Keratinocyte (primary cell): ENCODE measurements around the gene DCAF7. TPM values are rescaled to one million over a fixed set of nuclear protein-coding genes. Genes with fewer than 3 reads are reported as not detected.

Source experiments
- DNase-seq: peaks from one replicate; pipeline ENCODE4 v3.0.0-alpha.2; 2011; ENCODE audit warnings: low read depth, missing footprints, low spot score
- FAIRE-seq: peaks from 2 replicates; lab custom pipeline; 2011; peaks lifted over from hg19 to GRCh38; lab: Jason Lieb, UNC
- H2AFZ ChIP-seq: 2 replicates; pipeline ENCODE4 v1.6.0; 2012; ENCODE audit warnings: low read length, control low read depth, inconsistent platforms; ENCODE audit not compliant: control insufficient read depth
- H3K27ac ChIP-seq: 2 replicates; pipeline ENCODE4 v1.5.1; 2011; ENCODE audit warnings: low read length; ENCODE audit not compliant: control insufficient read depth, insufficient read depth
- H3K27me3 ChIP-seq: 3 replicates; pipeline ENCODE4 v1.6.0; 2011; ENCODE audit warnings: low read length; ENCODE audit not compliant: control insufficient read depth, insufficient read depth; ENCODE audit errors: extremely low read depth
- H3K36me3 ChIP-seq, 2 experiments: 2 replicates in 1 of 2; 3 replicates in 1 of 2; pipeline ENCODE4 v1.5.1; 2011; ENCODE audit warnings: low read length in 2 of 2, mild to moderate bottlenecking in 1 of 2; ENCODE audit not compliant: control insufficient read depth in 2 of 2, insufficient read depth in 2 of 2; ENCODE audit errors: extremely low read depth in 1 of 2
- H3K4me1 ChIP-seq: 3 replicates; pipeline ENCODE4 v1.5.1; 2011; ENCODE audit warnings: low read length; ENCODE audit not compliant: control insufficient read depth, insufficient read depth; ENCODE audit errors: extremely low read depth
- H3K4me2 ChIP-seq: 3 replicates; pipeline ENCODE4 v1.6.0; 2011; ENCODE audit warnings: low read depth, low read length; ENCODE audit not compliant: control insufficient read depth, insufficient read depth; ENCODE audit errors: extremely low read depth
- H3K4me3 ChIP-seq, 3 experiments: fragments of 200-600 bp in 1 of 3; sonication (generic) in 1 of 3; 2 replicates in 2 of 3; 3 replicates in 1 of 3; pipeline ENCODE4 v1.5.1; 2011 to 2016; ENCODE audit warnings: low read length in 3 of 3, mild to moderate bottlenecking in 3 of 3, control low read depth in 2 of 3, inconsistent platforms in 1 of 3, low read depth in 1 of 3, mixed read lengths in 1 of 3, mixed run types in 1 of 3, moderate library complexity in 1 of 3; ENCODE audit not compliant: control insufficient read depth in 2 of 3, insufficient read depth in 2 of 3; ENCODE audit errors: extremely low read depth in 1 of 3
- H3K79me2 ChIP-seq: 2 replicates; pipeline ENCODE4 v1.6.0; 2012; ENCODE audit warnings: low read length; ENCODE audit not compliant: control insufficient read depth, insufficient read depth
- H3K9ac ChIP-seq: 3 replicates; pipeline ENCODE4 v1.6.0; 2011; ENCODE audit warnings: low read length; ENCODE audit not compliant: control insufficient read depth, insufficient read depth; ENCODE audit errors: extremely low read depth
- H3K9me1 ChIP-seq: 3 replicates; pipeline ENCODE4 v1.6.0; 2011; ENCODE audit warnings: low read length; ENCODE audit not compliant: control insufficient read depth, insufficient read depth; ENCODE audit errors: extremely low read depth
- H3K9me3 ChIP-seq: 2 replicates; pipeline ENCODE4 v1.5.1; 2012; ENCODE audit warnings: low read depth, low read length; ENCODE audit not compliant: control insufficient read depth
- H4K20me1 ChIP-seq: 3 replicates; pipeline ENCODE4 v1.6.0; 2011; ENCODE audit warnings: low read length; ENCODE audit not compliant: control insufficient read depth, insufficient read depth; ENCODE audit errors: extremely low read depth
- CTCF ChIP-seq, 3 experiments: IDR thresholded peaks in 1 of 3; conservative IDR thresholded peaks in 1 of 3; optimal IDR thresholded peaks in 1 of 3; 2 replicates in 2 of 3; 3 replicates in 1 of 3; pipeline versions ENCODE3 to v1.5.1; 2011; ENCODE audit warnings: low read length in 3 of 3, mild to moderate bottlenecking in 3 of 3, moderate library complexity in 2 of 3, control low read depth in 1 of 3, inconsistent platforms in 1 of 3; ENCODE audit not compliant: insufficient read depth in 2 of 3; ENCODE audit errors: extremely low read depth in 1 of 3
- EZH2 ChIP-seq: IDR thresholded peaks from one replicate; pipeline ENCODE4 v1.6.1; 2012; ENCODE audit warnings: inconsistent platforms, mild to moderate bottlenecking, low read length, moderate library complexity
- dilution Hi-C: fragments of 300-500 bp; cut with MboI; formaldehyde crosslinking; loops from one replicate; pipeline ENCODE4 v1.7.0; 2020; ENCODE audit warnings: low sequenced_read_pairs; ENCODE audit not compliant: extremely low pct_ligation_motif_present
- polyA plus RNA-seq, 5 experiments: library from polyadenylated mRNA; depleted of rRNA in 3 of 5; stranded (reverse) in 3 of 5; stranded (forward) in 1 of 5; unstranded in 1 of 5; fragments of >200 nt; gene quantifications; 1 replicate in 1 of 5; 2 replicates in 3 of 5; 3 replicates in 1 of 5; pipeline versions ENCODE4 v1.2.1 to v1.2.3, GENCODE V29; 2011 to 2012; ENCODE audit warnings: missing spikeins in 2 of 5, low read depth in 1 of 5, low replicate concordance in 1 of 5

DCAF7 gene
- polyA plus RNA-seq, 1 donor (not counting 4 experiments of a cell fraction or from before 2014, with no cell fraction given): 32.6 TPM

DNA sequence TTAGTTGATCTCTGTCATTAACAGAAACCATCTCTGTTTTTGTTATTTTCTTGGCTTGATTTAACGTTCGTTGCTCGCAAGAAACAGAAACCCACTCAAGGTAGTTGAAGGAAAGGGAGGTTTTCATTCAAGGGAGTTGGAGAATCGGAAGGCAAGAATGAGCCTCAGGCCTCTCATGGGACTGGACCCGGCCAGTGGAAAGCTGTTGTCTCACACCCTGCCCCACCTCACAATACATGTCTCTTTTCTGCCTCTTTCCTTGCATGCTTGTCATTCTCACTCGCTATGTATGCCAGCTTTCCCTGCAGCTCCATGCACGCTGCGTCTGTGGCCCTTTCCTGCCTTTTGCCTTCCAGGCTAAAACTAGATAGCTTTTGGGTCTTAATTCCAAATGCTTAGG is 18.3 kb downstream of the DCAF7 start:
- H3K9me1 ChIP-seq: no peaks in the 10 kb centered on the region
- DNase-seq: no peak
- peaks cover 11% of the 10 kb centered on the region for H4K20me1 ChIP-seq
- no peak overlapping the region for H2AFZ ChIP-seq
- peaks cover 0 to 2% of the 10 kb centered on the region in 2 experiments for H3K36me3 ChIP-seq
- no peak overlapping the region for H3K4me3 ChIP-seq
- H3K9me3 ChIP-seq: no peaks in the 10 kb centered on the region
- H3K4me1 ChIP-seq: peaks cover 6% of the 10 kb centered on the region
- no peak for TF ChIP-seq EZH2
- TF ChIP-seq CTCF (optimal IDR thresholded peaks at IDR 0.05 in 1 of 3, IDR thresholded peaks at IDR 0.05 in 1 of 3, conservative IDR thresholded peaks at IDR 0.05 in 1 of 3; ENCODE audit: extremely low read depth in 1 of 3, insufficient read depth in 2 of 3, low read length in 3 of 3): no peak
- FAIRE-seq: no peak
- dilution Hi-C loops: no loop called here
- no peak overlapping the region for H3K27ac ChIP-seq
- no peaks in the 10 kb centered on the region for H3K27me3 ChIP-seq
- peaks cover 63% of the 10 kb centered on the region for H3K79me2 ChIP-seq
- H3K9ac ChIP-seq: no peak overlapping the region
- H3K4me2 ChIP-seq: no peak overlapping the region

DNA sequence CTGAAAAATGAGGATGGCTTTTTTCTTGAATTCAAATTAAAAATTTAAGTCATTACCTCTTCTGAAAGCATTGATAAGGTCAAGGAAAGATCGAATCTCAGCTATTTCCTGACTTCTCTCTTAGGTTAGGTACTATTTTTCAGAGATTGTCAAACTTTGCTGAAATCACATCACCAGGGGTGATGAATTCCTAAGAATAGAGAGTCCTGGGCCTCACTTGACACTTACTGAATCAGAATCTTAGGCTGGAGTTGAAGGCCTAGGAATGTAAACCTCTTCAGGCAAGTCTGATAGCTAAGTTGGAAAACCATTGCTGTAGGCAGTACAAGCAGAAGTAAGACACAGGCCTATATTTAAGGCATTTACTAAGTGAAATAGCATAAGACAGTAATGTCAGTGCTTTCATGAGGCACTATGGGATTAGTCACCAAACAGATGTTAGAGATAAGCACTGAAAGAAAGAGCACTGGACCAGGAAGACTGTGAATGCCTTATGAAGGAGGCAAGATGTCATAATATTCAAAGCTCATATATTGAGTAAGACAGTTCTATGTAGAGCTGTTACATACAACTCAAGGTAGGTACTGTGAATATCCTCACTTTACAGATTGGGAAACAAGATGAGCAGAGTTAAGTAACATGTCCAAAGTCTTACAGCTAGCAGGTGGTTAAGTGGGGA is 21.5 kb downstream of the DCAF7 start:
- dilution Hi-C loops: no loop called here
- H3K27ac ChIP-seq: no peak overlapping the region
- H3K9me1 ChIP-seq: no peaks in the 10 kb centered on the region
- no peak for TF ChIP-seq EZH2
- TF ChIP-seq CTCF (optimal IDR thresholded peaks at IDR 0.05 in 1 of 3, IDR thresholded peaks at IDR 0.05 in 1 of 3, conservative IDR thresholded peaks at IDR 0.05 in 1 of 3; ENCODE audit: extremely low read depth in 1 of 3, insufficient read depth in 2 of 3, low read length in 3 of 3): no peak
- DNase-seq: peak; percentile 30
- peaks cover 6% of the 10 kb centered on the region for H3K4me1 ChIP-seq
- peaks cover 10% of the 10 kb centered on the region for H4K20me1 ChIP-seq
- H3K36me3 ChIP-seq: peaks cover 0 to 2% of the 10 kb centered on the region in 2 experiments
- no peaks in the 10 kb centered on the region for H3K27me3 ChIP-seq
- FAIRE-seq: peak; percentile 66
- no peak overlapping the region for H3K4me2 ChIP-seq
- no peak overlapping the region for H3K9ac ChIP-seq
- no peaks in the 10 kb centered on the region for H3K9me3 ChIP-seq
- no peak overlapping the region for H2AFZ ChIP-seq
- H3K79me2 ChIP-seq: peaks cover 51% of the 10 kb centered on the region
- no peak overlapping the region for H3K4me3 ChIP-seq
